ENCODE measurements around the gene RIPOR3.
"Not testable (repeated sequence)": the region's sequence is repeated elsewhere in the genome, so short reads cannot be mapped to it uniquely, and the experiment has no call there.

Gene RIPOR3

GRCh38 chr20:50554694-50555579 lies 136.4 kb downstream of the RIPOR3 start:
- DNase-seq (ENCODE audit: low read depth in 2 of 2): no peak

- DNase-seq (ENCODE audit: low read depth in 2 of 2): no peak
Measured at GRCh38 chr20:50552979-50553378, 138.4 kb downstream of the RIPOR3 start.

- DNase-seq (ENCODE audit: low read depth in 2 of 2): no peak
Measured at GRCh38 chr20:50551288-50551687, 140.1 kb downstream of the RIPOR3 start.

- DNase-seq (ENCODE audit: low read depth in 2 of 2): no peak
Measured at GRCh38 chr20:50550531-50550930, 140.8 kb downstream of the RIPOR3 start.

GRCh38 chr20:50548396-50548795 lies 142.9 kb downstream of the RIPOR3 start:
- no peak for DNase-seq (ENCODE audit: low read depth in 2 of 2)

- no peak for DNase-seq (ENCODE audit: low read depth in 2 of 2)
Measured at GRCh38 chr20:50547964-50548363, 143.4 kb downstream of the RIPOR3 start.

GRCh38 chr20:50546729-50547314 lies 144.5 kb downstream of the RIPOR3 start:
- no peak for DNase-seq (ENCODE audit: low read depth in 2 of 2)

- no peak for DNase-seq (ENCODE audit: low read depth in 2 of 2)
Measured at GRCh38 chr20:50545126-50545525, 146.2 kb downstream of the RIPOR3 start.

- no peak for DNase-seq (ENCODE audit: low read depth in 2 of 2)
Measured at GRCh38 chr20:50543326-50543725, 148.0 kb downstream of the RIPOR3 start.

- no peak for DNase-seq (ENCODE audit: low read depth in 2 of 2)
Measured at GRCh38 chr20:50541606-50542041, 149.7 kb downstream of the RIPOR3 start.

- no peak for DNase-seq (ENCODE audit: low read depth in 2 of 2)
Measured at GRCh38 chr20:50540620-50541605, 150.4 kb downstream of the RIPOR3 start.

- not testable (repeated sequence) for DNase-seq (ENCODE audit: low read depth in 2 of 2)
Measured at GRCh38 chr20:50539798-50540197, 151.5 kb downstream of the RIPOR3 start.

- DNase-seq (ENCODE audit: low read depth in 2 of 2): no peak
Measured at GRCh38 chr20:50538276-50538675, 153.1 kb downstream of the RIPOR3 start.

GRCh38 chr20:50537546-50538201 lies 153.7 kb downstream of the RIPOR3 start:
- DNase-seq (ENCODE audit: low read depth in 2 of 2): no peak

GRCh38 chr20:50536333-50536732 lies 155.0 kb downstream of the RIPOR3 start:
- no peak for DNase-seq (ENCODE audit: low read depth in 2 of 2)
